Endothelial cell of umbilical vein (primary cell): ENCODE results near the gene GARIN5A. TPM values are rescaled to one million over a fixed set of nuclear protein-coding genes. Genes with fewer than 3 reads are reported as not detected.

Experiments
- BruUV-seq: library from RNA; stranded (reverse); fragments of 400-500 nt; replicated peaks from 2 replicates; lab custom pipeline; 2021; lab: Mats Ljungman, UMichigan
- CTCF ChIA-PET: fragments of 300-600, 350-600 bp; sonication (Branson Sonifier 250); formaldehyde crosslinking; loops from one replicate; lab custom pipeline; 2021; ENCODE audit warnings: antibody characterized with exemption, inconsistent platforms; lab: Charles Lee
- POLR2A ChIA-PET: fragments of 300-600, 350-600 bp; sonication (Branson Sonifier 250); formaldehyde crosslinking; loops from one replicate; lab custom pipeline; 2021; ENCODE audit warnings: antibody characterized with exemption, inconsistent platforms; lab: Charles Lee
- DNase-seq: peaks from one replicate; pipeline ENCODE4 v3.0.0-alpha.2; 2011; ENCODE audit warnings: low read depth, low spot score
- FAIRE-seq: peaks from 2 replicates; lab custom pipeline; 2011; peaks lifted over from hg19 to GRCh38; lab: Jason Lieb, UNC
- H2AFZ ChIP-seq: 2 replicates; pipeline ENCODE4 v1.6.0; 2012; ENCODE audit warnings: low read depth, low read length, control low read depth, inconsistent platforms
- H3K27ac ChIP-seq: 2 replicates; pipeline ENCODE4 v1.5.1; 2011; ENCODE audit warnings: low read depth, mild to moderate bottlenecking, control low read depth, low read length, moderate library complexity; ENCODE audit not compliant: insufficient read depth
- H3K27me3 ChIP-seq, 2 experiments: 2 replicates each; pipeline versions ENCODE4 v1.6.0 to v1.6.1; 2011; ENCODE audit warnings: low read length in 2 of 2, mixed read lengths in 1 of 2; ENCODE audit not compliant: control insufficient read depth in 2 of 2, insufficient read depth in 2 of 2
- H3K36me3 ChIP-seq, 2 experiments: 2 replicates in 1 of 2; 3 replicates in 1 of 2; pipeline ENCODE4 v1.5.1; 2011; ENCODE audit warnings: low read length in 2 of 2, mild to moderate bottlenecking in 1 of 2, moderate library complexity in 1 of 2; ENCODE audit not compliant: control insufficient read depth in 2 of 2, insufficient read depth in 2 of 2; ENCODE audit errors: extremely low read depth in 1 of 2
- H3K4me1 ChIP-seq: 3 replicates; pipeline ENCODE4 v1.5.1; 2011; ENCODE audit warnings: mild to moderate bottlenecking, low read length; ENCODE audit not compliant: control insufficient read depth, insufficient read depth; ENCODE audit errors: extremely low read depth
- H3K4me2 ChIP-seq: 2 replicates; pipeline ENCODE4 v1.6.1; 2011; ENCODE audit warnings: low read length, control low read depth, mixed read lengths; ENCODE audit not compliant: insufficient read depth
- H3K4me3 ChIP-seq, 3 experiments: fragments of 200-600 bp in 1 of 3; sonication (generic), shearing (Covaris generic) in 1 of 3; replicated peaks in 1 of 3; 2 replicates each; pipeline ENCODE4 v1.5.1; 2011 to 2016; ENCODE audit warnings: control low read depth in 3 of 3, low read length in 3 of 3, mild to moderate bottlenecking in 2 of 3, inconsistent platforms in 1 of 3, low read depth in 1 of 3, moderate library complexity in 1 of 3; ENCODE audit not compliant: insufficient read depth in 1 of 3
- H3K79me2 ChIP-seq: 2 replicates; pipeline ENCODE4 v1.6.0; 2012; ENCODE audit warnings: low read length, inconsistent platforms; ENCODE audit not compliant: control insufficient read depth, insufficient read depth
- H3K9ac ChIP-seq: replicated peaks from 2 replicates; pipeline ENCODE3; 2011; ENCODE audit warnings: low read length, control low read depth; ENCODE audit not compliant: insufficient read depth; ENCODE audit errors: extremely low read depth
- H3K9me1 ChIP-seq: replicated peaks from 3 replicates; pipeline ENCODE4 v1.6.0; 2011; ENCODE audit warnings: mild to moderate bottlenecking, low read length; ENCODE audit not compliant: control insufficient read depth, insufficient read depth; ENCODE audit errors: extremely low read depth
- H3K9me3 ChIP-seq: replicated peaks from 2 replicates; pipeline ENCODE4 v1.5.1; 2012; ENCODE audit warnings: low read length, inconsistent platforms; ENCODE audit not compliant: control insufficient read depth, insufficient read depth
- H4K20me1 ChIP-seq: replicated peaks from 2 replicates; pipeline ENCODE3; 2011; ENCODE audit warnings: mild to moderate bottlenecking, low read length; ENCODE audit not compliant: control insufficient read depth, insufficient read depth; ENCODE audit errors: extremely low read depth
- EZH2 ChIP-seq: IDR thresholded peaks from 2 replicates; pipeline ENCODE4 v1.6.1; 2012; ENCODE audit warnings: borderline replicate concordance, low read depth, mild to moderate bottlenecking, moderate library complexity, low read length, inconsistent platforms; ENCODE audit not compliant: severe bottlenecking
- FOS ChIP-seq: IDR thresholded peaks from 2 replicates; pipeline ENCODE4 v1.6.1; 2011; ENCODE audit warnings: mild to moderate bottlenecking, low read length, moderate library complexity, borderline replicate concordance; ENCODE audit not compliant: insufficient read depth
- JUN ChIP-seq: IDR thresholded peaks from 2 replicates; pipeline ENCODE4 v1.6.1; 2011; ENCODE audit warnings: borderline replicate concordance, low read depth; ENCODE audit not compliant: insufficient read length, insufficient read depth
- MAX ChIP-seq: IDR thresholded peaks from 2 replicates; pipeline ENCODE4 v1.6.1; 2011; ENCODE audit not compliant: insufficient read depth, insufficient read length
- MYC ChIP-seq: IDR thresholded peaks from one replicate; pipeline ENCODE4 v1.6.1; 2011; ENCODE audit warnings: mild to moderate bottlenecking, low read depth, low read length
- POLR2A ChIP-seq: IDR thresholded peaks from 2 replicates; pipeline ENCODE4 v1.6.1; 2012; ENCODE audit warnings: low read depth, mild to moderate bottlenecking, control low read depth, low read length
- POLR2AphosphoS5 ChIP-seq: IDR thresholded peaks from 2 replicates; pipeline ENCODE4 v1.6.1; 2012; ENCODE audit warnings: low read depth, mild to moderate bottlenecking, control low read depth, low read length, moderate library complexity; ENCODE audit not compliant: insufficient read depth
- dilution Hi-C: fragments of 300-500 bp; cut with MboI; formaldehyde crosslinking; loops from one replicate; pipeline ENCODE4 v1.15.0; 2019; ENCODE audit warnings: low sequenced_read_pairs; ENCODE audit not compliant: extremely low pct_ligation_motif_present
- intact Hi-C: fragments of 100-400 bp; cut with micrococcal nuclease; formaldehyde crosslinking; loops from one replicate; pipeline ENCODE4 v1.10.0; 2022
- polyA plus RNA-seq, 4 experiments: library from polyadenylated mRNA; depleted of rRNA in 3 of 4; stranded (reverse) in 3 of 4; unstranded in 1 of 4; fragments of >200 nt; gene quantifications; 2 replicates each; pipeline versions ENCODE4 v1.2.1 to v1.2.3, GENCODE V29; 2011 to 2012; ENCODE audit warnings: missing spikeins in 1 of 4
- total RNA-seq: library from RNA; stranded (reverse); gene quantifications from 2 replicates; pipeline ENCODE4 v1.2.3, GENCODE V29; 2021
- TF ChIP-seq, protein P1 (sequence below), 2 donors: IDR thresholded peaks; 1 replicate in 1 of 2; 2 replicates in 1 of 2; pipeline ENCODE4 v1.5.1; 2011; ENCODE audit warnings: low read length in 2 of 2, mild to moderate bottlenecking in 2 of 2, moderate library complexity in 2 of 2, control low read depth in 1 of 2, inconsistent platforms in 1 of 2, low read depth in 1 of 2; ENCODE audit not compliant: insufficient read depth in 1 of 2; ENCODE audit errors: extremely low read depth in 1 of 2

The GARIN5A gene
- total and polyA plus RNA-seq, 2 donors (not counting 3 experiments of a cell fraction or from before 2014, with no cell fraction given): 0.44 to 0.76 TPM

DNA sequence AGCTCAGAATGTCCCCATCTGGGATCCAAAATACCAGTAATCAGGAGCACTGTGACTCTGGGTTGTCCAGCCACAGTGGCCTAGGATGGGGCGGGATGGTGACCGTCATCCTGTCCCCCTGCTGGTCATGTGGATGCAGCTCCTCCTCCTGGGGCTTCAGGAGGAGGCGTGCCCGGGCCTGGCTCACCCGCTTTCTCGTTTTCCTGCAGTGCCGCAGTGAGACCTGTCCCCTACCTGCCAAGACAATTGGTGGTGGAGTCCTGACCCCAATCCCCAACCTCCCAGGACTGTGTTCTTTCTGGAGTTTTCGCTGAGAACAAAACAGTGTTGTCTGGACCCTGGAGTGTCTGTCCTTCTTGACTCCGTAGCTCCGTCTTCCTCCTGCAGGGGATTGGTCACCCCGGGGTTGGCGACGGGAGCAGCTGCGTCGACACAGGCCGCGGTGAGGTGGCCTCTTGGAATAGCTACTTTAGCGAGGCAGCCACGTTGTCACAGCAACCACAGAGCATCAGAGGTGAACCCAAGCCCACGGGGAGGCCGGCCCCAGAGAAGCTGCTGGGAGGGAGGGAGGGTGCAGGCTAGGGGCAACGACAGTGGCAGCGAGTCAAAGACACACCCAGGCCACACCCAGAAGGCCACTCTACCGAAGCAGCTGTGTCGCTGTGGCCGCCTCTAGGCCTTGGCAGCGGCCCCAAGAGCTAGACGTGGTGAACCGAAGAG, 10.5 kb downstream of the GARIN5A start:
- no peaks in the 10 kb centered on the region for H4K20me1 ChIP-seq
- dilution Hi-C loops: no loop called here
- CTCF ChIA-PET: interaction anchor here (0.7 to 7.4 kb wide), 6 partner anchors 13 to 109 kb away, joined by 3 to 144 read pairs (median 3); no protein-coding TSS in a partner anchor

GRCh38 chr19:50465000-50465399, 11.6 kb downstream of the GARIN5A start:
- FAIRE-seq: no peak
- Histone ChIP-seq H2AFZ (no peak overlapping the region), H3K27ac (no peak overlapping the region), H3K27me3 (no peaks in the 10 kb centered on the region), H3K4me2 (no peak overlapping the region), H4K20me1 (no peaks in the 10 kb centered on the region), H3K79me2 (no peaks in the 10 kb centered on the region), H3K9ac (no peak overlapping the region), H3K9me3 (no peaks in the 10 kb centered on the region), H3K4me1 (no peaks in the 10 kb centered on the region), H3K9me1 (no peaks in the 10 kb centered on the region), H3K4me3 (no peak overlapping the region), H3K36me3 (no peaks in the 10 kb centered on the region)
- intact Hi-C loops: no loop called here
- CTCF ChIA-PET: interaction anchor here (2.8 to 7.4 kb wide), 2 partner anchors 96 to 108 kb away, joined by 17 to 144 read pairs; no protein-coding TSS in a partner anchor
- POLR2A ChIA-PET: no interaction called here
- no peak for DNase-seq
- no TSS peak for BruUV-seq
- dilution Hi-C loops: no loop called here
- TF ChIP-seq FOS (no peak), POLR2AphosphoS5 (no peak), MYC (no peak), POLR2A (no peak), EZH2 (no peak), MAX (no peak), JUN (no peak)

More for the DNA sequence above, 10.5 kb downstream of the GARIN5A start:
- no peak overlapping the region for H3K4me2 ChIP-seq
- H3K27me3 ChIP-seq: no peaks in the 10 kb centered on the region
- no peak overlapping the region for H3K27ac ChIP-seq
- H3K4me1 ChIP-seq: no peaks in the 10 kb centered on the region
- no peaks in the 10 kb centered on the region for H3K36me3 ChIP-seq
- H3K9me3 ChIP-seq: no peaks in the 10 kb centered on the region
- TF ChIP-seq, protein P1, sequence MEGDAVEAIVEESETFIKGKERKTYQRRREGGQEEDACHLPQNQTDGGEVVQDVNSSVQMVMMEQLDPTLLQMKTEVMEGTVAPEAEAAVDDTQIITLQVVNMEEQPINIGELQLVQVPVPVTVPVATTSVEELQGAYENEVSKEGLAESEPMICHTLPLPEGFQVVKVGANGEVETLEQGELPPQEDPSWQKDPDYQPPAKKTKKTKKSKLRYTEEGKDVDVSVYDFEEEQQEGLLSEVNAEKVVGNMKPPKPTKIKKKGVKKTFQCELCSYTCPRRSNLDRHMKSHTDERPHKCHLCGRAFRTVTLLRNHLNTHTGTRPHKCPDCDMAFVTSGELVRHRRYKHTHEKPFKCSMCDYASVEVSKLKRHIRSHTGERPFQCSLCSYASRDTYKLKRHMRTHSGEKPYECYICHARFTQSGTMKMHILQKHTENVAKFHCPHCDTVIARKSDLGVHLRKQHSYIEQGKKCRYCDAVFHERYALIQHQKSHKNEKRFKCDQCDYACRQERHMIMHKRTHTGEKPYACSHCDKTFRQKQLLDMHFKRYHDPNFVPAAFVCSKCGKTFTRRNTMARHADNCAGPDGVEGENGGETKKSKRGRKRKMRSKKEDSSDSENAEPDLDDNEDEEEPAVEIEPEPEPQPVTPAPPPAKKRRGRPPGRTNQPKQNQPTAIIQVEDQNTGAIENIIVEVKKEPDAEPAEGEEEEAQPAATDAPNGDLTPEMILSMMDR (IDR thresholded peaks at IDR 0.05; ENCODE audit: extremely low read depth in 1 of 2, insufficient read depth in 1 of 2, low read depth in 1 of 2, low read length in 2 of 2): peak; percentile 27 to 29
- no peak for TF ChIP-seq FOS
- no peak overlapping the region for H2AFZ ChIP-seq
- H3K9me1 ChIP-seq: no peaks in the 10 kb centered on the region
- FAIRE-seq (no peak), DNase-seq (no peak)
- H3K9ac ChIP-seq: no peak overlapping the region
- intact Hi-C loops: no loop called here
- no peak overlapping the region for H3K4me3 ChIP-seq
- H3K79me2 ChIP-seq: no peaks in the 10 kb centered on the region
- POLR2A ChIA-PET: no interaction called here
- BruUV-seq: no TSS peak
